ENCODE data around the gene HS6ST2. TPM values are rescaled to one million over a fixed set of nuclear protein-coding genes. Genes with fewer than 3 reads are reported as not detected.

Gene HS6ST2
- total and polyA plus RNA-seq, 3 donors from 2014 or later, result 3.7 to 13.3 (median 7.6) TPM

GRCh38 chrX:132756439-132756838 lies 202.0 kb downstream of the HS6ST2 start:
- Histone ChIP-seq H3K36me3 (ENCODE audit: low read depth, missing control alignments) (no peaks in the 10 kb centered on the region), H3K4me3 (no peak overlapping the region), H3K9me3 (no peaks in the 10 kb centered on the region), H3K4me1 (no peaks in the 10 kb centered on the region), H3K27ac (no peak overlapping the region), H3K27me3 (no peaks in the 10 kb centered on the region)
- intact Hi-C loops (cut with DNase I; ENCODE audit: low total_unique reads), result no loop called here
- DNase-seq, result no peak
- 67 to 74% methylated on average over 4 of the region's 4 CpGs for WGBS, 2 donors
- TF ChIP-seq CTCF (IDR thresholded peaks at IDR 0.05) (no peak), POLR2A (IDR thresholded peaks at IDR 0.05) (no peak)

DNA sequence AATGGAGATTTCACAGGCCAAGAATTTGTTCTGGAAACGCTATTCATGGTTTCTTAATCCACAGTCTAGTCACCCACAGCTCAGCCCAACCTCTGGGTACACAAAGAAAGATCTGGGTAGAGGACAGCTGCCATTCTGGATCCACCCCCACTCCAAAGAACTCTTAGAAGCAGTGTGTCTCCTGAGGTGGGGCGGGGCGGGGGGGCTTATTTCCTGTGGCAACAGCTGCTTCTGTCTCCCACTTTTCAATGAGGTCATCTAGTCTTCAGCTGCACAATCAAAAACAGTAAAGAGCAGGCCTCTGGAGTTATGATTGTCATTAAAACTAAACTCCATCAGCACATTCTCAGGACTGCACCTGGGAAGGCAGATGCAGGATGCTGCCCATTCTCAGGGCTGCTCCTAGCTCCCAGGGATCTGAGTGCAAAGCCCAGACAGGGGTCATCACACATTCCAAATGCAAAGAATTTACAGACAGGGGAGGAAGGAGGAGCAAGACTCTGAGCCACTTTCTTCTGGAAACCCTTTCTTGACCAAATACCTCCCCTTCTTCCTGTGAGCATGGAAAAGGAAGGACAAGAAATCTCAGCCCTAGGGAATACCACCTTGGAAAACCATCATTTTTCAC lies 207.3 kb downstream of the HS6ST2 start:
- Histone ChIP-seq H3K27me3 (no peaks in the 10 kb centered on the region), H3K4me1 (no peaks in the 10 kb centered on the region), H3K27ac (no peak overlapping the region), H3K36me3 (ENCODE audit: low read depth, missing control alignments) (no peaks in the 10 kb centered on the region), H3K4me3 (no peak overlapping the region), H3K9me3 (no peaks in the 10 kb centered on the region)
- intact Hi-C loops (cut with DNase I; ENCODE audit: low total_unique reads), result no loop called here
- DNase-seq, result no peak
- WGBS, 2 donors, result 63 to 67% methylated on average over 1 to 3 of the region's 3 CpGs
- no peak for TF ChIP-seq CTCF (IDR thresholded peaks at IDR 0.05)

DNA sequence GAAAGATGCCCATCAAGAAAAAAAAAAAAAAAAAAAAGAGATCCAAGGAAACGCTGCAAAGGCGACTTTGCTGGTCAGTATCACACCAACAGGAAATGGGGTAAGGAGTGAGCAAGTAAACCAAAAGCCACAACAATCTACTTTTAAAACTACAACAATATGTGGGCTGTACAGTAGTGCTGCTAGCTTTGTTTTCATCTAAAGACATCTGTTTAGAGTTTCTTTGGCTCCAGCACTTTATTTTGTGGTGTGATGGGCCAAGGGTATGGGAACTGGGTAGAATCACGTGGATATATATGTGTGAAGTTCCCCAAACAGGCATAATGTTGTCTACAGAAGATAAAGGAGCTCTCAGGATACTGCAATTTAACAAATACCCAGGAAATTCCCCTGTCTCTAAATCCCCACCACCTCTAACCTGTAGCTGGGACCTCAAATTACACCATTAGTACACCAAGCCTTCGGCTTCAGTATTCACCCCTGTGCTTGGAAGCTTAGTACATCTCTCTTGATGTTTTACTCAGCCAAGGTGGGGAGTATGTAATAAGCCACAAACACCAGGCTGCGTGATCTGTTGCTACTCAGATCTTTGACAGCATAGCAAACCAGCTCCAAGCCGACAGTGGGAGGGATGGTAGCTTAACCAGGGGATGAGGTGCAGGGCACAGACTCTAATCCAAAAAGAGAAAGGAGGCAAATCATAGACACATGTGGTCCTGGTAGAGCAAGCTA lies 207.9 kb downstream of the HS6ST2 start:
- no peak for TF ChIP-seq POLR2A (IDR thresholded peaks at IDR 0.05)
- no peak for TF ChIP-seq CTCF (IDR thresholded peaks at IDR 0.05)
- intact Hi-C loops (cut with DNase I; ENCODE audit: low total_unique reads), result no loop called here
- no peaks in the 10 kb centered on the region for H3K9me3 ChIP-seq
- WGBS, 2 donors, result 84 to 86% methylated on average over 6 of the region's 6 CpGs
- H3K27me3 ChIP-seq, result no peaks in the 10 kb centered on the region
- H3K27ac ChIP-seq, result no peak overlapping the region
- no peaks in the 10 kb centered on the region for H3K36me3 ChIP-seq (ENCODE audit: low read depth, missing control alignments)
- DNase-seq, result no peak
- H3K4me1 ChIP-seq, result no peaks in the 10 kb centered on the region
- H3K4me3 ChIP-seq, result no peak overlapping the region

DNA sequence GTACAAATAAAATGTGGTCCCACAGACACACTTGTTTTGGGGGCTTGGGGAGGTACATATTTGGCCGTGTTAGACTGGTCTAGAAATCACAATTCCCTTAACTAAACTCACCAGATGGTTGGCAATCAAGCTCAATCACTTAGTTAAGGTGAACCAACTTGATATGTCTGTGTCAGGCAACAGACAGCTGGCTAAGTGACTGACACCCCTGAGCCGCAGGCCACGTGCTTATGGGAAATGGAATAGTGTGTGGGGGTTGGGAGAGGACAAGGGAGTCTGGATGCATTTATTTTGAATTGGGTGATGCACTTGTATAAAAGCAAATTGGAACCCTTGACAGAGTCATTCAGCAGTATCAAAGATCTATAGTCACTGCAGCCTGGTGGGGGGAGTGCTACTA lies 209.0 kb downstream of the HS6ST2 start:
- Histone ChIP-seq H3K27me3 (no peaks in the 10 kb centered on the region), H3K27ac (no peak overlapping the region), H3K36me3 (ENCODE audit: low read depth, missing control alignments) (no peaks in the 10 kb centered on the region), H3K4me3 (no peak overlapping the region), H3K4me1 (no peaks in the 10 kb centered on the region), H3K9me3 (no peaks in the 10 kb centered on the region)
- intact Hi-C loops (cut with DNase I; ENCODE audit: low total_unique reads), result no loop called here
- no peak for TF ChIP-seq POLR2A (IDR thresholded peaks at IDR 0.05)
- no peak for TF ChIP-seq CTCF (IDR thresholded peaks at IDR 0.05)
- no peak for DNase-seq
- WGBS, 2 donors, result 81% methylated on average over 3 of the region's 3 CpGs; no CpG with 5 or more reads in 1 of the 2 donors

DNA sequence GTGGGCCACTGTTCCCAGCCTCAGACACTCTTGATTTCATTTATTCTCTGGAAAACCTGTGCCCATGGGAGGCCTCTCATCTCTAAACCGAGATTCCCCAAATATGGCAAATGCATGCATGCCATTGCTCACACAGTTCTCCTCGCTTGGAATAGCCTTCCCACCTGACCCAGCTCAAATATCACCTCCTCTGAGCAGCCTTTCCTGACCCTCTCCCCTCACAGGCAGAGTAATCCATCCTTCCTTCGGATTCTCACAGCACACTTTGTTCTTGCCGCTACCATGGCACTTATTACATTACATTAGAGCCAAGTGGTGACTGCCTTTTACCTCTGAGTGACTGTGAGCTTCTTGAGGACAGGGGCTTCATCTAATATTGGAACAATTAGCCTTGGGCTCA lies 209.5 kb downstream of the HS6ST2 start:
- no peak overlapping the region for H3K4me3 ChIP-seq
- H3K27me3 ChIP-seq, result no peaks in the 10 kb centered on the region
- WGBS, 2 donors, result 79 to 91% methylated on average over 4 of the region's 4 CpGs
- no peaks in the 10 kb centered on the region for H3K36me3 ChIP-seq (ENCODE audit: low read depth, missing control alignments)
- H3K27ac ChIP-seq, result no peak overlapping the region
- TF ChIP-seq POLR2A (IDR thresholded peaks at IDR 0.05) (no peak), CTCF (IDR thresholded peaks at IDR 0.05) (no peak)
- H3K4me1 ChIP-seq, result no peaks in the 10 kb centered on the region
- no peak for DNase-seq
- intact Hi-C loops (cut with DNase I; ENCODE audit: low total_unique reads), result no loop called here
- H3K9me3 ChIP-seq, result no peaks in the 10 kb centered on the region

Measured in testis (tissue), 3 donors.